Measurements from ENCODE around the gene IQSEC1.

Gene IQSEC1

DNA sequence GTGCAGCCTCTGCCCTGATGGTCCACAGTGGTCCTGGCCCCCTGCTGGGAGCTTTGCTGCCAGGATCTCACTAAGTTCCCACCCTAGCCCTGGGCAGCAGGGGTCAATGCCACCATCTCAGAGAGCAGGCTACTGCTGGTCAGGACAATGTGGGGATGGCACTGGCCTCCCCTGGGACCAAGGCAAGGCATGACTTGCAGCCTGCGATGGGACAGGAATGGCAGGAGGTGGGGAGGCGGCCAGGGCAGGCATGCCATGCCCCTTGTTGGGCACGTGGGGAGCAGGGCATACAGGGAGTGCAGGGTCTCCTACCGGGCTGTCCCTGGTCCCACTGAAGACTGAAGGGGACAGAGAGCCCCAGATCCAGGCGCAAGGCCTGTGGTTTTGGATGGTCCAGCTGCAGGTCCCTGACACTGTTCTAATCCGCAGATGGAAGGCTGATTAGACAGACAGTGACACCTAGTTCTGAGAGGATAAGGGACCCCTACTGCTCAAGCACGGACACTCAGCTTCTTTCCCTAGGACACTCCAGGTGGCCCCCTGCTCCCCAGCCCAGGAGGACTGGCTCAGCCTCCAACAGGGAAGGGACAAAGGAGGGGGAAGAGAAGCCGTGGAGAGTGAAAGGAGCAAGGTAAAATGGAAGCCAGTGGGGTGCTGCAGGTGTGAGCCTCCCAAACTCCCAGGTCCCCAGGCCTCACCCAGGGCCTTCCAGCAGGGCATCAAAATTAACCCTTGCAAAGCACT is 162.7 kb downstream of the IQSEC1 start:
- no peak for DNase-seq (ENCODE audit: low read depth in 1 of 2, low spot score in 1 of 2)

DNA sequence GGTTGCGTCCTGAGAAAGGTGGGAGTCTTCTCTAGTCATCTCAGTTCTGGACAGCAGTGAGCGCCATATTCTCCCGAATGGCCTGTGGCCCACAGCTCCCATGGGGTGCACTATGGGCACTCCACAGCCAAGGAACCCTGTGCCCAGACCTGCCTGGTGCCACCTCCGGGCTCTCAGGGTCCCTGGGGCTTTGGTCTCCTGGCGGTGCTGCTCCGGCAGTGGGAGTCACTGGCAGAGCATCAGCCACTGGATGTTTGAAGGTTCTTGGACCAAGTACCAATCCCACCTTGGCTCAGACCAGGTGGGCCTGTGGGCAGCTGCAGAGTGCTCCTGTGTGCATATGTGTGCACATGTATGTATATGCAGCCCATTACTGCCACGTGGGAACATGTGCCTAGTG is 163.5 kb downstream of the IQSEC1 start:
- DNase-seq (ENCODE audit: low read depth in 1 of 2, low spot score in 1 of 2) = no peak

DNA sequence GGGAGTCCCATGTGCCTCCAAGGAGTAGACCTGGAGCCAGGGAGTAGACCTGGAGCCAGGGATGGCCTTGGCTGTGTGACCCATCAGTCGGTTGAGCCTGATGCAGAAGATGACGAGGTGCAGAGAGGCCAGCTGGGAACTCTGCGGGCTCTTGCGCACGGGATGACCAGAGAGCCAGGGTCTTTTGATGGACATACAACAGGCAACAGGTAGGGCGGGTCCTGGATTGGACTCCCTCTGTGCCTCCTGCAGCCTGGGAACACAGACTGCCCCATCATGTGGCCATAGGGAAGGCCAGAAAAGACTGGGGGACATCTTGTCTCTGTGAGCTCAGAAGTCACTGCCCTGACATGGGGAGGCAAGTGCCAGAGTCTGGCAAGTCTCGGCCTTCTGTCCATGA is 164.4 kb downstream of the IQSEC1 start:
- DNase-seq (ENCODE audit: low read depth in 1 of 2, low spot score in 1 of 2) = no peak

DNA sequence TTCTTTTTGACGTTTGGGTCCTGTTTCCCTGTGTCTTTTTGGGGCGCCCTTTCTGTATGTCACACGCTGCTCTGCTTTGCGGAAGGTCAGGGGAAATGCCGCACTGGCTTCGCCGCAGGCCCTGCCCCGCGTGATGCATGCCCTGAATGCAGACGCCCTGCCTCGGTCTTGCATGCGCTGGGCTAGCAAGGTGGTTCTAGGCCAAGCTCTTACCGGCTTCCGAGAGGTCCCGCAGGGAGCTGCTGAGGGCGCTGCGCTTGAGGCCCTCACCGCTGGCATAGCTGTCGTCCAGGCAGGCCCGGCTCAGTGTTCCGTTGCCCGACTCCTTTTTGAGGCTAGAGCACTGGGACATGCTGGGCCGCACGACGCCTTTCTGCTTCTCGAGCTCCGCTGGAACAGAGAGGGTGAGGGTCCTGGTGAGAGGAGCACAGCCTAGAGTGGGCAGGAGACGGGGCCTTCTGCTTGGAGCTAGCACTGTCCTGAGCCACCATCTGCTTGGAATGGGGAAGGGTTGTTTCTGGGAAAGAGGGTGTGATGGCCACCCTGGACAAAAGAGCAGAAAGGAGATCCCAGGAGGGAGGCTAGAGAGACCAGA is 165.0 kb downstream of the IQSEC1 start:
- DNase-seq (ENCODE audit: low read depth in 1 of 2, low spot score in 1 of 2) = no peak

DNA sequence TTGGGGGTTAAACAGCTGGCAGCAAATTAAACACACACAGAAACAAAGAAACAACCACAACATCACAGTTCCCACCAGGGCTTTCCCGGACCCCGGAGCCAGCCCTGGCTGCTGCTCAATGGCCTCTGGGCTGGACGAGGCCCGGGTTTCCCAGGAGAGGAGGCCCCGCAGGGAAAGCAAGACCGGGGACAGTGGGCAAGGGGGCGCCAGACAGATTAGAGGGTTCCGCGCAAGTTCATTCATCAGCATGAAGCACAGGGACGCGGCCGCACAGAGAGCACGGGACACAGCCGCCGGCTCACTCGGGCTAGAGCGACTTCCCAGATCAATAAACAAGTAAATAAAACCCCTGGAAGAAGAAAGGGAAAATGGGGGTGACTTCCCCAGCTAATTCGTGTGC is 165.5 kb downstream of the IQSEC1 start:
- DNase-seq (ENCODE audit: low read depth in 1 of 2, low spot score in 1 of 2) = no peak

DNA sequence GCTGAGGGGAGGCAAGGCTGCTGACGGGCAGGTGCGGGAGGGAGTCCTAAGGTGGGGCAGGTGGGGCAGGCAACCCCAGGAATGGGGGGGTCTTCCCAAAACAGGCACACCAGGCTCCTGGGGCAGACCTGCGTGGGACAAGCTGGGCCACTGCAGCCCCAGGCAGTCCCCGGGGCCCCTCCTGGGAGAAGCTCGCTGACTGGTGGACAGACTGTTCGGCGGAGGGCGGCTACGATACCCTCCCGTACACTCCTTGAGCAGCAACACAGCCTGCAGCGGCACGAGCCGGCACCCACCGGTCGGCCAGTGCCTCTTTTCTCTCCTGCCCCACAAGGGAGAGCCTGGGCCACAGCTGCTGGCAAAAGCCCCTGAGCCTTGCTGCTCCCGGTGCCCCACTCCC is 165.9 kb downstream of the IQSEC1 start:
- no peak for DNase-seq (ENCODE audit: low read depth in 1 of 2, low spot score in 1 of 2)

DNA sequence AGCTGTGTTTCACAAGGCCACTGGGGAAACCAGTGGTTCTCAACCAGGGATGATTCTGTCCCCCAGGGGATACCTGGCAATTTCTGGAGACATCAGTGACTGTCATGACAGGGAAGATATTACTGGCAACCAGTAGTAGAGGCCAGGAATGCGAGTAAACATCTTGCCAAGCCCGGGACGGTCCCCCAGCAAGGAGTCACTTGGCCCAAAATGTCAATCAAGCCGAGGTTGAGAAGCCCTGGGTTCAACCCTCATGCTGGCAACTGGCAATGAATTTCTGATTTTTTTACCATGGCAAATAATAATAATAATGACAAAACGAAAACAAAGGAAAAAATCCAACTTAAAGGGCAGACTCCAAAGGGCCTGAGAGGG is 166.3 kb downstream of the IQSEC1 start:
- DNase-seq (ENCODE audit: low read depth in 1 of 2, low spot score in 1 of 2) = no peak

DNA sequence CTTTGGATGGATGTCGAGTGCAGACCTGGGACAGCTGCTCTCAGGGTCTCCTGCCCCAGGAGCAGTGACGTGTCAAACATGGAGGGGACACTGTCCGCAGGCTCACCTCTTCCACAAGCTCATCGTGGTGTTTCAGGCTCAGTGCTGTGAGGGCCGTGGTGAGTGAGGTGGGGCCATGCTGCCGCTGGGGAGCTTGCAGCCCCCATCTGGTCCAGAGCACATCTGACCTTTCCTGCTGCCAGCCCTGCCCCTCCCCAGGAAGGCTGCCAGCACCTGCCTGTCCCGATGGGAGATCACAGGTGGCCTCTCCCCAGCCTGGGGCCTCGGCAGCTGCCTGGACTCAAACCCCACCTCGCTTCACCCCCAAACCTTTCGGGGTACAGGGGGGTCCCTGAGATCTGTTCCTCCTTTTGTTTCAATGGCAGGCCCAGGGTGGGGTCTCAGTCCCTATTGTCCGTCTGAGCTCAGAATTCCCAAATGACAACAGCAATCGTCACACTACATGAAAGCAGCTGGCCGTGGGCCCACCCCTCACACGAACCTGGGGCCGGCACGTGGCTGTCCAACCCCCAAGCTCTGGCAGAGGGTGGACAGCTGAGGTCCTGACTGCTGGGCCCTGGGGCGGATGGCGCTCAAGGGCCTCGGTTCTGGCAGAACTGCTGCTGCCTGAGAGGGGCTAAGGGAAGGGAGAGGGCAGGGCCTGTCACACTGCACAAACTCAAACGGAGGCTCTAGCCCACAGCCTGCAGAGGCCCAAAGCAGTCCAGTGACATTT is 166.9 kb downstream of the IQSEC1 start:
- DNase-seq (ENCODE audit: low read depth in 1 of 2, low spot score in 1 of 2) = no peak

DNA sequence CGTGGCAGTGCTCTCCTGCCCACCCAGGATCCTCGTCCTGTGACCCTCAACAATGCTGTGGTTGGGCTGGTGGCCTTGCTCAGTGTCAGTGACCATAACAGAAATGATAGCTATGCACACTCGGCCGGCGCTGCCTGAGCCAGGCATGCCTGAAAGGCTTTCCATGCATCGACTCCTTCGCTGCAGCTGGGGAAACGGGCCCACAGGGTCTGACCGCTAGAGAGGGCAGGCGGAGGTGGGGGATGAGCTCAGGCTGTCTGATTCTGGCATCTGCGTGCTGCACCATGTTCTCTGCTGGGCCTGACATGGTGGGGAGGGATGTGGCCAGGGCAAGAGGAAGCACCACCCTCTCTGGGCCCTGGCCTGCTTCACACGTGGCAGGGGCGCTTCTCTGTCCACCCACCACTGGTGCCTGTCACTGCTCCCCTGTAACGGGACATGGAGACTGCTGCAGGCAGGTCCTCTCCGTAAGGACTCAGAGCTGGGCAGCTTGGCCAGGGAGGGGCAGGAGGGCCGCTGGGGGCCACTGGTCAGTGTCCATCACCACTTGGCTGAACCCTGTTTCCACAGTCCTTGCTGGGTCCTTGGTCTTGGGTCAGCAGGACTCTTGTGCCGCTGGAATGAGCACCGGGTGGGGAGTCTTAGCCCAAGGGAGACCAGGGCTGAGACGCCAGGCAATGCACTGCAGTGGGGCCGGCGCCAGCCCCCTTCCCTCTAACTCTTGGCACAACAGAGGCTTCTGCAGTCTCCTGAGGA is 167.7 kb downstream of the IQSEC1 start:
- DNase-seq (ENCODE audit: low read depth in 1 of 2, low spot score in 1 of 2) = no peak

DNA sequence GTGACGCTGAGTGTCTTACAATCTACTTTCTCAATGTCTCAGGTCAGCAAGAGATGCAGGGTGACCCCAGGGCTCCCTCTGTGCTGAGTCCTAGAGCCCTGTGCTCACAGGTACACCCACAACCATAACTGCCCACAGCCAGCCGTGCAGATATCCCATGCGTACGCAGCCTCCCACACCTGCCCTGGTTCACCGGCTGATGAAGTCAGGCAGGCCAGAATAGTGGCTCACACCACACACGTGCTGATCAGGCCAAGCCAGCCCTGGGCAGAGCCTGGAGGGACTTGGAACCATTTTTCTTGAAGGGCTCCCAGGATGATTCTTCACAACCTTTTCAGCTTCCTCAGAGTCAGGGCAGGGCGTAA is 168.3 kb downstream of the IQSEC1 start:
- no peak for DNase-seq (ENCODE audit: low read depth in 1 of 2, low spot score in 1 of 2)

DNA sequence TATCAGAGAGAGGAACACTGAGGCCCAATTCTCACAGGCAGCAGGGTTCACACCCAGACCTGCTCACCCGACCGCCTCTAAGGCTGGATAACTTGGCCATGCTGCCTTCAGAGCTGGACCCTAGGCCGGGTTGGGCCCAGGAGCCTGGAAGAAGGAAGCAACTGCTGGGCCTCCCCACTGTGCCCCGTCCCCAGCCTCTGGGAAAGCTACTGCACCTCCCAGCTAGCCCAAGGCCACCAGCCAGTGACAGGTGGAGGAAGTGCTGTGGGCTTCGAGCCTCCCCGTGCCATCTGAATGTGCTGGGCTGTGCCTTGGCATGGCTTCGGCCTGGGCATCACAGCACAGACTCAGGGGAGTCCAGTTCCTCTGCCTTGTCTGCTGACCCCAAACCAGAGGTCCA is 169.3 kb downstream of the IQSEC1 start:
- DNase-seq (ENCODE audit: low read depth in 1 of 2, low spot score in 1 of 2) = no peak

DNA sequence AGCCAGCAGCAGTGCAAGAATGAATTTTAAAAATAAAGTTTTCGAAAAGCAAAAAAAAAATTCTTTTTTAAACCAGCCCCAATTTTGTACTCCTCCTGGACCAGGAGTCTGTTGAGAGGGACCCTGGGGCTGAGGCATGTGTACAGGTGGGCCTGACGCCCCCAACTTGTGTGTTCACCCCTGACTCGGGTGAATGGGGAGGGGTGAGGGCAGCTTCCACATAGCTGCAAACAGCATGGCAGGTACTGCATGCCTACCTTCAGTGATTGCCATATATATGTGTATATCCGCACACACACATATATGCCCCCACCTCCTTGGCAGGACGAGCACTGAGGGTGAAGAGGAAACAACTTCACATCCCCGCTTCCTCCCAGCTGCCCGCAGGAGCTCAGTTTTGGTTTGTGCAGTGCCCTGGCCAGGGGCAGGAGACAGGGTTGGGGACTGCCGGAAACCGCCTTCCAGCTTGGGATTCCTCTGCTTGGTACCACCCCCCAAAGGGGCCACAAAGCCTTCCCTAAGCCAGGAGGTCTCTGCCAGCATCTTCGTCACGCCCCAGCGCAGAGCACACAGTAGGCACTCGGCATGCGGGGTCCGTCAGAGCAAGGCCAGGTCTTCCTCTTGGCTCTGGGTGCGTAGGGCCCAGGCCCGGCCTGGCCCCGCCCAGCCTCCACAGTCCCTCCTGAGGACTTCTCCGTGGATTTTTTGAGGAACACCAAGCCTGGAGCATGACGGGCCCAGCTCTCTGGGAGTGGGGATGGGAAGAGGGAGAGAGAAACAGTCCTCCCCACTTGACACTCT is 170.0 kb downstream of the IQSEC1 start:
- DNase-seq (ENCODE audit: low read depth in 1 of 2, low spot score in 1 of 2) = no peak

DNA sequence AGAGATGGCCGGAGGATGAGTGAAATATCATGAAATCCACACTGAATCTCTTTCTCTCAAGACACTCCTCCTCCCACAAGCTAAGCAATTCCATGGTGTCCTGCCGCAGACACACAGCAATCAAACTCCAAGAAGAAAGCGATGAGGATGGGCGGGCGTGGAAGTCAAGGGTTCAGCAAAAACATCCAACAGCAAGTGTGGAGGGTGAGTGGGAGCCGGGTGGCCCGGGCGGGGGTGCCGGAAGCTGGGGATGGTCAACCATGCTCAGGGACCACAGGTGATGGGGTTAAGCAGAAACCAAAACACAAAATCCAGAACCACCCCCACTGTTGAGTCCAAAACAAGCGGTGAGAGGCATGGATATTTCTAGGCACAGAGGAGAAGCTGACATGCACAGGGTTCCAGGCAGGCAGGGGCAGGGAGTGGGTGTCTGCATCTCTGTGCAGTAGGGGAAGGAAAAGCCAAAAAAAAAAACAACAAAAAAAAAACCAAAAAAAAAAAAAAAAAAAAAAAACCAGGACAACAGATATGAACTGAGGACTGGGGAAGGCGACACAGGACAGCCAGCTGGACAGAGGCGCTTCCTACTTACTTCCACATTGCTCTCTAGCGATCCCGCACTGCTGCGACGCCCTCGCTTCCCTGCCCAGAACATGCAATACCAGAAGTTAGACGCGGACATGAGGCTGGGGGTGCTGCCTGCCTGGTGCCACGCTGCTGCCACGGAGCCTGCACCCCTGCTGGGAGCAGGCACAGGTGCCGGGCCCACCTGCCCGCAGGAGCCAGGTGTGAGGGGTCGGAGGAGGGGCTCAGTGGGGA is 170.8 kb downstream of the IQSEC1 start:
- no peak for DNase-seq (ENCODE audit: low read depth in 1 of 2, low spot score in 1 of 2)

DNA sequence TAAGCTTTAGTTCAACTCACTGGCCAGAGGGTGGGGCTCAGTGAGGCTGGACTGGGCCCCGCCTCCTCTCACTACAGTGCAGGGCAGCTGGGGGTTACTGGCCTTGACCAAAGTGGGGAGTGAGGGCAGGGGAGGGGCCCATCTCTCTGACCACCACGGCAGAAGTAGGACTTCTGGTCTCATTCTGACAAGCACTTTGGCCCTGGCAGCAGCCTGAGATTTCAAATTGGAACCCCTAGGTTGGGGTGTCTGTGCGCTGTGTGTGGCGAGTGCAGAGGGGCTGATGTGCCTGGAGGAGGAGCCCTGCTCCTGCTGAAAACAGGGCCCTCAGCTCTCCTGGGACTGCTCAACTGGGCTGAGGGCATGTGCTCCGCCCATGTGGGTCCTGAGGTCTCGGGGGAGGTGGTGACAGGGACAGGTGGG is 171.6 kb downstream of the IQSEC1 start:
- DNase-seq (ENCODE audit: low read depth in 1 of 2, low spot score in 1 of 2) = no peak

DNA sequence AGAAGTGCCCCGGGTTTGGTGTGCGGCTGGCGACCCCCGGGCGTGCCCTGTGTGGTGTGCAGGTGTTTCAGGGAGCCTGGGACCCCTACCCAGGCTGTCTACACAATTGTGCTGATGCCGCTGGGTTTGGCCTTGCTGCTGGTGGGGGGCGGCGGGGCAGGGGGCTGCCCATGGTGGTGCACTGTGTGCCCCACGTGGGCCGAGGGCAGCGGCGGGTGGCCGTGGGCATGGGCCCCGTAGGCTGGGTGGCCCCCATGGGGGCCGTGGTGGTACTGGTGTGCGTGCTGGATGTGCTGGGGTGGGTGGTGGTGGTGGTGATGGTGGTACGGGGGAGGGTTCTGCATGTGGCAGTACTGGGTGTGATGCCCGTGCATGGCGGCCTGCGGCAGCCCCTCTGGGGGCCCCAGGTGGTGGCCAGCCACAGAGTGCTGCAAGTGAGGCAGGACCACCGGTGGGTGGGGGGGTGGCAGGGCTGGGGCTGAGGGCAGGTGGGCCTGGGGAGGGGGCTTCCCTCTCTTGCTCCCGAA is 172.3 kb downstream of the IQSEC1 start:
- no peak for DNase-seq (ENCODE audit: low read depth in 1 of 2, low spot score in 1 of 2)

DNA sequence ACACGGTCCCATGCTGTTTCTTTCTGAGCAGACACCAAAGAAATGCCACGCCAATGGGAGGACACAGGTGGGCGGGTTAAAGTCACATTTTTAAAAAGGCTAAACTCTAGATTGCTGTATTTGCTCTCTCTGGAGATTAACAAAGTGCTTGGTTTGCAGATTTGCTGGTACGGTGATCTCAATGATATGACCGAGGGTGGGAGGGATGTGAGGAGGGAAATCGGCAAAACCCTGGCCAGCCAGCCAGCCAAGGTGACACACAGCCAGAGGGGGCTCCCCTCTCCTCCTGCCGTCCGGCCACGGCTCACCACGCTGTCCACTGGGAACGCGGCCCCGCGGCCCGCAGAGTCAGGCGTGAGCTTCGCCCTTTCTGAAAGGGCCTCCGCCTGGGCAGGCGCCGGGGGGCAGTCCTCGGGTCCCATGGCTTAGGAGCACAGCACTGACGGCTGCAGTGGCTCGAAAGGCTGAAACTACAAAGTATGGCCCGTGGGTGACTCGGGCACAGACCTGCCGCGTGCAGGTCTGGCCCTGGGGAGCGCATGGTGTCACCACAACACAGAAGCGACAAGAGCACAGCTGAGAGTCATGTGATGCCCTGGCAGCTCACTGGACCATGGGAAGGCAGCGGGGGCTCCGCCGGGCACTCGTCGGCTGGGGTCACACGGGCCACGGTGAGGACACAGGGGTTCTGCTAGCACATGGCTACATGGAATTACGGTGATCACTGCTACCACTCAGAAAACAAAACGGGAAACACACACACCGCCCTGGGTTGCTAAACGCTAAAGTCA is 174.1 kb downstream of the IQSEC1 start:
- DNase-seq (ENCODE audit: low read depth in 1 of 2, low spot score in 1 of 2) = no peak

DNA sequence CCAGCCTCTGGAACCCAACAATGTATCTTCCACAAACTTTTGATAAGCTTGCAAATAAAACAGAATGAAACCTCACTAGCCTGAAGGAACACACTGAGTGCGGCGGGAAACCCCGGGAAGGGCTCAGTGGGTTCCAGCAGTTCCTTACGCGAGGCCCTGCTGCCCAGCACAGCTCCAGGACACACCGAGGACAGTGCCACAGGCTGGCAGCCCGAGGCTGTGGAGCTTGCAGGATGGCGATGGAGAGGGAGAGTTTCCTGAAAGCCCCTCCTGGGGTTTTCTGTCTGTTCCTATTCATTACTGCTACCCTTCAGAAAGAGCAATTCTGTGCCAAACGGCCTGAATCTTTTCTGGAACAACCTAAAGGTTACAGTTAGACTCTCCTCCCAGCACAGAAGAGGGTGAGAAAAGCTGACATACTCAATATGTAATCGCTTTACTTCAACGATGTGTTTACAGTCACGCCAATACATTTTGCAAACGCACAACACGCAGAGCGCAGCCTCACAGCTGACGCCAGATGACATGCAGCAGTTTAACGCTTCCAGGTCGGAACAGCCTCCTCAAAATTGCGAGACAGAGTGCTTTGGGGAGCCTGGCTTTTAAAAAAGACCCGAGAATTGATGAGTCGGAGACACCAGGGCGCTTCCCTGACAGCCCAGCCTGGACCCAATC is 174.8 kb downstream of the IQSEC1 start:
- no peak for DNase-seq (ENCODE audit: low read depth in 1 of 2, low spot score in 1 of 2)
